HUDEP-2 (cell line): ENCODE data around the gene AJM1.
"Not testable (repeated sequence)": the region's sequence is repeated elsewhere in the genome, so short reads cannot be mapped to it uniquely, and the experiment has no call there.

ENCODE experiments used
- DNase-seq, 76 experiments: peaks; one replicate each; lab custom pipeline; 2025; ENCODE audit not compliant: unreplicated experiment in 76 of 76; lab: John Stamatoyannopoulos, UW

AJM1 gene

DNA sequence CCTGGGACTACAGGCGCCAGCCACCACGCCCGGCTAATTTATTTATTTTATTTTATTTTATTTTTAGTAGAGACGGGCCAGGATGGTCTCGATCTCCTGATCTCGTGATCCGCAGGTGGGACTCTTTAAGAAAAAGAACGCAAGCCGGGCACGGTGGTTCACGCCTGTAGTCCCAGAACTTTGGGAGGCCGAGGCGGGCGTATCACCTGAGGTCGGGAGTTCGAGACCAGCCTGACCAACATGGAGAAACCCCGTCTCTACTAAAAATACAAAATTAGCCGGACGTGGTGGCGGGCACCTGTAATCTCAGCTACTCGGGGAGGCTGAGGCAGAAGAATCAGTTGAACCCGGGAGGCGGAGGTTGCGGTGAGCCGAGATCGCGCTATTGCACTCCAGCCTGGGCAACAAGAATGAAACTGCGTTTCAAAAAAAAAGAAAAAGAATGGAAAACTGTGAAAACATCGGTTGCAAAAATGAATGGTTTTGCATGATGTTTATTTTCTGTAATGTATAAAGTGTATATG lies 24.7 kb downstream of the AJM1 start:
- not testable (repeated sequence) for DNase-seq

GRCh38 chr9:136867480-136867879 lies 25.2 kb downstream of the AJM1 start:
- no peak for DNase-seq

GRCh38 chr9:136867917-136868316 lies 25.6 kb downstream of the AJM1 start:
- DNase-seq = no peak

GRCh38 chr9:136868644-136869043 lies 26.4 kb downstream of the AJM1 start:
- DNase-seq = no peak

- DNase-seq = not testable (repeated sequence)
These were observed 27.3 kb downstream of the AJM1 start for GRCh38 chr9:136869611-136870010.

- DNase-seq = no peak
These were observed 32.9 kb downstream of the AJM1 start for GRCh38 chr9:136875155-136875554.

DNA sequence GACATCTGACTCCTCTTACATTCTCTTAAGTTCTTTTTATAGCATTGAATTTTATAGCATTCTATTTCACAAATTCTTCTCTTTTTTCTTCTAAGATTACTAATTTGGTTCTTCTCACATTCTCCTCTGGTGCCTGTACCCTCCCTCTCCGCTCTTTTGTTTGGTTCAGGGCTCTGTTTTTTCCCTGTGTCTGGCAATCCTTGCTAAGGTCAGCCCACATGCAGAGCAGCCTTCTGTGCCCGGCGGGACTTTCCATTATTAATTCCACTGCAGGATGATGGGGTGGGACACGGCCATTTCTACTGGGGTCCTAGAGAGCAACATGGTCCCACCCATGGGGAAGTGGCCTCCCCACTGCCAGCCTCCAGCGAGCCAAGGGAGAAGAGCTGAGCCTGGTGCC lies 34.2 kb downstream of the AJM1 start:
- DNase-seq = no peak

- no peak for DNase-seq
These were observed 38.4 kb downstream of the AJM1 start for GRCh38 chr9:136880651-136881050.

GRCh38 chr9:136881691-136882108 lies 39.4 kb downstream of the AJM1 start:
- peak in 2 of 76 experiments; percentile 11 to 23 for DNase-seq

GRCh38 chr9:136882109-136882946 lies 40.0 kb downstream of the AJM1 start:
- peak in 20 of 76 experiments; percentile 13 to 50 (median 32) for DNase-seq

GRCh38 chr9:136882947-136883283 lies 40.6 kb downstream of the AJM1 start:
- DNase-seq = not testable (repeated sequence)

- DNase-seq = not testable (repeated sequence)
These were observed 41.4 kb downstream of the AJM1 start for GRCh38 chr9:136883670-136884069.

DNA sequence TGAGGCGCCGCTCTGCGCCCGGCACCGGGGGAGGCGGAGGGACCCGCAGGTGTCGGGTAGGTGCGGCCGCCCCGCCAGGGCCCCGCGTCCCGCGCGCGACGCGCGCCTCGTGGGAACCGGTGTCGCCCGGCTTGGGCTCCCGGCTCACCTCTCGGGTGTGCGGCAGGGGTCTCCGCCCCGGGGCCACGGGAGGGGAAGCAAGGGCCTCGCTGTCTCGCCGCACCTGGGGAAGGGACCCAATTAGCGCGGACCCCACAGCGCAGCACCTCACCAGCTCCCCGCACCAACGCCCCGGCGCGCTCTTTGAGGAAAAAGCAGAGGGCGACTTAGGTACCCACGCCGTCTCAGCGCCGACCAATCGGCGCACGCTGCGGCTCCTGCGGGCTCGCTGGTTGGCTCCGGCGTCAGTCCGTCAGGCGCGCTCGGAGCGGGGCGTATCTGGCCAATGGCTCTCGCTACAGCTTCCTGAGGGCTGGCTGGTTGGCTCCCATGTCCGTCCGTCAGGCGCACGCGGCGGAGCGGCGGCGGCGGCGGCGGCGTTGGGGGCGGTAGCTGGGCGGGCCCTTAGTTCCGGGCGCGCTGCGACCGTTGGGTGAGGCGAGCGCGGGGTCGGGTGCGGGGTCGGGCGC lies 43.8 kb downstream of the AJM1 start, which contains the start of gene TRAF2:
Gene TRAF2 (plus strand): TSS at position 567 of the 629 bp plus-strand sequence. CDS start 12,225 bp downstream, outside the sequence.
- peak in 75 of 76 experiments; percentile 30 to 98 (median 95) for DNase-seq

DNA sequence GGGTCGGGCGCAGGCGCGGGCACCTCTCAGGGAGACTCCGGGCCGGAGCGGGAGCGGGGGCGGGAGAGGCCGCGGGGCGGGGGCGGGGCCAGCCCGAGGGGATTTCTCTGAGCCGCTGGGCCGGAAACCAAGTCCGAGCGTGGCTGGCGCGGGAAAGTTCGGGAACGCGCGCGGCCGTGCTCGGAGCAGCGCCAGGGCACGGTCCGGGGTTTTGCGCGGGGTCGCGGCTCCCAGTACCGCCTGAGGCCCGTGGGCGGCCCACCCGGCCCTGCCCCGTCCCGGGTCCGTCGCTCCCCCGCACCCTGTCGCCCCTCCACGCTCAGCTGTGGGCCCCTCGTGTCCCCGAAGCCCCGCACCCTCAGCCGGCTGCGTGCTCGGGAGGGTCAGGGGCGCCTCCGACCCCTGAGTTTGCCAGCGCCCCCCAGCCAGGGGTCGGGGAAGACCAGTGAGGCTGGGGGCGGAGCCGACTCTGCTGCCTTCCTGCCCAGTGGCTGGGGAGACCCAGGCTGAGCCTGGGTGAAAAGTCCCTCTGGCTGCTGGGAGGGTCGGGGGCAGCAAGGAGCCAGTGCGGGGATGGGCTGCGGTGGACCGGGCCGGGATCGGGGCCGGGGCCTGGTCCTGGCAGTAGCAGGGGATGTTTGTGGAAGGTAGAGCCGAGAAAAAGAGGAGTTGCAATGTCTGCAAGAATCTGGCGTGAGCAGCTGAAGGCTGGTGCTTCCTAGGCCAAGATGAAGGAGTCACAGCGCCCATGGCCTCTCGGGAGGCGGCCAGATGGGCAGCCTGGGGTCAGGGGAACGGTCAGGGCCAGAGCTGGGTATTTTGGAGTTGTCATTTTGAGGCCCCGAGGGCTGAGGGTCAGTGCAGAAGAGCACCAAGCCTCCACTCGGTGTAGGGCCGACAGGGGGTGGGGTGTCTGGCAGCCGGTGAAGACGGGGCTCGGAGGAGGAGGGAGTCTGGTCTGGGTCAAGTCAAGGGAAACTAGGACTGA lies 44.6 kb downstream of the AJM1 start:
- DNase-seq = peak in 2 of 76 experiments; percentile 7 to 14

DNA sequence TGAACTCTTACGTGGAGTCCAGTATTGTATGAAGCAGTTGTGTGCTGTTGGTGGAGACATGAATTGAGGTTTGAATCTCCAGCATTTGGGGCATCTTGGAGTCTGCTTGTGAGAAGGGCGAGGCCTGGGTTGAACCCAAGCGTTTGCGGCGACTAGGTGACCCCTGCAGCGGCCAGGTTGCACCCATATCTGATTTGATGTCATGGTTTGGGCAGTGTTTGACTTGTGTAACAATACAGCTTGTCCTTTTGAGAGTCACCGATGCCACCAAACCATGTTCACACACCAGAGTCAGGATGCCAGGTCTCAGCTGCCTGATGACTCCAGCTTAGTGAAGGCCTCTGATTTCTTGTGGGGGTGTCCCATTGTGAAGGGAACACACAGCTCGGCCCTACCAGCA lies 46.2 kb downstream of the AJM1 start:
- DNase-seq = no peak

DNA sequence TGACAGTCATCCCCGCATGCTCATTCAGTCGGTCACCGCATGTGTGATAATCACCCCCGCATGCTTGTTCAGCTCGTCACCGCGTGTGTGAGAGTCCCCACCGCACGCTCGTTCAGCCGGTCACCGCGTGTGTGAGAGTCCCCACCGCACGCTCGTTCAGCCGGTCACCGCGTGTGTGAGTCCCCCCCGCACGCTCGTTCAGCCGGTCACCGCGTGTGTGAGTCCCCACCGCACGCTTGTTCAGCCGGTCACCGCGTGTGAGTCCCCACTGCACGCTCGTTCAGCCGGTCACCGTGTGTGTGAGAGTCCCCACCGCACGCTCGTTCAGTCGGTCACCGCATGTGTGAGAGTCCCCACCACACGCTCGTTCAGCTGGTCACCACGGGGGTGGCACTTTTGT lies 47.6 kb downstream of the AJM1 start:
- DNase-seq = no peak

GRCh38 chr9:136890661-136891060 lies 48.4 kb downstream of the AJM1 start:
- no peak for DNase-seq
